HCT116 (cell line): ENCODE results near the gene UVSSA. TPM values are rescaled to one million over a fixed set of nuclear protein-coding genes. Genes with fewer than 3 reads are reported as not detected.

Experiments
- ATAC-seq: fragments of 200-7000 bp; cut with Tn5 transposase; 2 replicates; pipeline ENCODE4 v1.9.1; 2020; ENCODE audit warnings: mild to moderate bottlenecking, moderate library complexity
- BruUV-seq: library from RNA; stranded (reverse); fragments of 400-500 nt; replicated peaks from 2 replicates; lab custom pipeline; 2021; lab: Mats Ljungman, UMichigan
- CTCF ChIA-PET: fragments of 300-600 bp; sonication (Branson Sonifier 250); formaldehyde crosslinking; loops from one replicate; lab custom pipeline; 2021; ENCODE audit warnings: antibody characterized with exemption; lab: Charles Lee
- POLR2A ChIA-PET: fragments of 300-600, 350-600 bp; sonication (Branson Sonifier 250); formaldehyde crosslinking; loops from one replicate; lab custom pipeline; 2021; ENCODE audit warnings: antibody characterized with exemption; lab: Charles Lee
- RAD21 ChIA-PET, 2 experiments: fragments of 300-600 bp; sonication (Branson Sonifier 250); formaldehyde crosslinking; loops; one replicate each; lab custom pipeline; 2023; ENCODE audit warnings: low total read pairs in 2 of 2; ENCODE audit not compliant: uncharacterized antibody in 2 of 2, unreplicated experiment in 2 of 2, low non-redundant PET in 1 of 2; lab: Charles Lee
- DNase-seq: peaks from one replicate; pipeline ENCODE4 v3.0.0-alpha.2; 2010; ENCODE audit warnings: low read depth, low spot score
- H2AFZ ChIP-seq: fragments of 200-600 bp; shearing (Covaris generic), sonication (generic); 2 replicates; pipeline ENCODE4 v1.6.1; 2017; ENCODE audit warnings: low read depth, mixed run types, mixed read lengths, antibody characterized with exemption, low read length; ENCODE audit not compliant: poor library complexity, severe bottlenecking
- H3K27ac ChIP-seq: 2 replicates; pipeline ENCODE4 v1.5.1; 2012; ENCODE audit warnings: low read depth, low read length
- H3K27me3 ChIP-seq: fragments of 200-600 bp; sonication (generic); 2 replicates; pipeline ENCODE4 v1.6.1; 2016; ENCODE audit warnings: mixed run types, low read length, mixed read lengths; ENCODE audit not compliant: insufficient read depth
- H3K36me3 ChIP-seq, 2 experiments: fragments of 200-500 bp in 1 of 2; fragments of 200-600 bp in 1 of 2; sonication (Bioruptor generic) in 1 of 2; sonication (generic) in 1 of 2; 2 replicates each; pipeline versions ENCODE4 v1.5.1 to v1.6.1; 2014 to 2016; ENCODE audit warnings: low read length in 2 of 2, inconsistent platforms in 1 of 2, mixed read lengths in 1 of 2, mixed run types in 1 of 2; ENCODE audit not compliant: insufficient read depth in 2 of 2, control insufficient read depth in 1 of 2
- H3K4me1 ChIP-seq, 2 experiments: fragments of 200-600 bp in 1 of 2; sonication (generic) in 1 of 2; 2 replicates each; pipeline versions ENCODE4 v1.5.1 to v1.6.1; 2012 to 2017; ENCODE audit warnings: low read length in 2 of 2, inconsistent platforms in 1 of 2, mild to moderate bottlenecking in 1 of 2, mixed read lengths in 1 of 2, mixed run types in 1 of 2, moderate library complexity in 1 of 2; ENCODE audit not compliant: insufficient read depth in 2 of 2, control insufficient read depth in 1 of 2
- H3K4me2 ChIP-seq: fragments of 200-600 bp; sonication (generic); 2 replicates; pipeline ENCODE4 v1.6.1; 2017; ENCODE audit warnings: mixed run types, low read length, mixed read lengths
- H3K4me3 ChIP-seq, 2 experiments: fragments of 200-600 bp in 1 of 2; sonication (generic) in 1 of 2; replicated peaks in 1 of 2; 2 replicates each; pipeline ENCODE4 v1.5.1; 2011 to 2016; ENCODE audit warnings: low read length in 2 of 2, control low read depth in 1 of 2, low read depth in 1 of 2, mild to moderate bottlenecking in 1 of 2, mixed read lengths in 1 of 2, mixed run types in 1 of 2
- H3K79me2 ChIP-seq: fragments of 200-600 bp; sonication (generic); 2 replicates; pipeline ENCODE4 v1.6.1; 2017; ENCODE audit warnings: mild to moderate bottlenecking, mixed run types, low read length, moderate library complexity, mixed read lengths; ENCODE audit not compliant: insufficient read depth
- H3K9ac ChIP-seq: fragments of 200-600 bp; sonication (generic); 2 replicates; pipeline ENCODE4 v1.6.1; 2016; ENCODE audit warnings: low read length, mixed read lengths
- H3K9me2 ChIP-seq: fragments of 200-600 bp; sonication (generic), shearing (Covaris generic); 2 replicates; pipeline ENCODE4 v1.6.1; 2017; ENCODE audit warnings: mixed run types, mild to moderate bottlenecking, moderate library complexity; ENCODE audit not compliant: insufficient read depth
- H3K9me3 ChIP-seq, 2 experiments: fragments of 200-500 bp in 1 of 2; fragments of 200-600 bp in 1 of 2; sonication (Bioruptor generic) in 1 of 2; sonication (generic) in 1 of 2; 2 replicates each; pipeline ENCODE4 v1.6.1; 2014 to 2017; ENCODE audit warnings: low read length in 2 of 2, mixed read lengths in 2 of 2, inconsistent platforms in 1 of 2, low read depth in 1 of 2, mild to moderate bottlenecking in 1 of 2, mixed run types in 1 of 2, moderate library complexity in 1 of 2; ENCODE audit not compliant: control insufficient read depth in 1 of 2, insufficient read depth in 1 of 2
- H4K20me1 ChIP-seq: fragments of 200-600 bp; sonication (generic), shearing (Covaris generic); 2 replicates; pipeline ENCODE4 v1.6.1; 2017; ENCODE audit warnings: mixed run types, mild to moderate bottlenecking, moderate library complexity; ENCODE audit not compliant: insufficient read depth
- CBX3 ChIP-seq: IDR thresholded peaks from 2 replicates; pipeline ENCODE4 v1.6.1; 2012; ENCODE audit warnings: low read depth
- CEBPB ChIP-seq: IDR thresholded peaks from 2 replicates; pipeline ENCODE4 v1.6.1; 2012; ENCODE audit warnings: low read depth
- EGR1 ChIP-seq: IDR thresholded peaks from 2 replicates; pipeline ENCODE4 v1.6.1; 2012; ENCODE audit warnings: low read depth
- EZH2 ChIP-seq: fragments of 200-600 bp; sonication (generic); IDR thresholded peaks from 2 replicates; pipeline ENCODE4 v1.6.1; 2017; ENCODE audit warnings: antibody characterized with exemption, mixed run types
- EZH2phosphoT487 ChIP-seq: fragments of 200-600 bp; IDR thresholded peaks from 2 replicates; pipeline ENCODE4 v1.6.1; 2018; ENCODE audit warnings: antibody characterized with exemption, borderline replicate concordance
- FOSL1 ChIP-seq: IDR thresholded peaks from 2 replicates; pipeline ENCODE4 v1.6.1; 2012; ENCODE audit warnings: low read depth
- JUND ChIP-seq: IDR thresholded peaks from 2 replicates; pipeline ENCODE4 v1.6.1; 2012
- POLR2A ChIP-seq: IDR thresholded peaks from 2 replicates; pipeline ENCODE4 v1.7.0; 2011; ENCODE audit warnings: borderline replicate concordance; ENCODE audit not compliant: insufficient read depth, insufficient read length; ENCODE audit errors: extremely low read depth
- RAD21 ChIP-seq: IDR thresholded peaks from 2 replicates; pipeline ENCODE4 v1.6.1; 2012; ENCODE audit warnings: low read depth, mild to moderate bottlenecking
- SP1 ChIP-seq: IDR thresholded peaks from 2 replicates; pipeline ENCODE4 v1.6.1; 2012; ENCODE audit warnings: low read depth
- SRF ChIP-seq: IDR thresholded peaks from 2 replicates; pipeline ENCODE4 v1.6.1; 2012; ENCODE audit warnings: low read depth
- YY1 ChIP-seq: IDR thresholded peaks from 2 replicates; pipeline ENCODE4 v1.6.1; 2011; ENCODE audit warnings: low read length, low read depth, moderate library complexity, mild to moderate bottlenecking; ENCODE audit not compliant: insufficient replicate concordance; ENCODE audit errors: extremely low read depth
- ZNF274 ChIP-seq: fragments of 200-500 bp; sonication (Bioruptor generic); IDR thresholded peaks from 2 replicates; pipeline ENCODE4 v1.6.1; 2014; ENCODE audit warnings: mild to moderate bottlenecking, low read depth, low read length, inconsistent platforms
- intact Hi-C: fragments of 100-400 bp; cut with micrococcal nuclease; formaldehyde crosslinking; loops from 2 replicates; pipeline ENCODE4 v1.10.0; 2022
- total RNA-seq: library from RNA; stranded (reverse); gene quantifications from one replicate; pipeline ENCODE4 v1.2.1, GENCODE V29; 2021; ENCODE audit not compliant: unreplicated experiment
- TF ChIP-seq, protein P1 (sequence below), 3 experiments: fragments of 200-600 bp in 1 of 3; sonication (generic) in 1 of 3; IDR thresholded peaks in 2 of 3; conservative IDR thresholded peaks in 1 of 3; 2 replicates each; pipeline ENCODE4 v1.5.1; 2012 to 2017; ENCODE audit warnings: low read depth in 2 of 3, low read length in 2 of 3, antibody characterized with exemption in 1 of 3, borderline replicate concordance in 1 of 3, control low read depth in 1 of 3, mild to moderate bottlenecking in 1 of 3, mixed read lengths in 1 of 3, mixed run types in 1 of 3, moderate library complexity in 1 of 3; ENCODE audit not compliant: insufficient read depth in 1 of 3
- TF ChIP-seq, protein P2 (sequence below): IDR thresholded peaks from 2 replicates; pipeline ENCODE4 v1.6.1; 2012
- TF ChIP-seq, protein P3 (sequence below): IDR thresholded peaks from 2 replicates; pipeline ENCODE4 v1.6.1; 2012
- TF ChIP-seq, protein P4 (sequence below): IDR thresholded peaks from 2 replicates; pipeline ENCODE4 v1.6.1; 2012; ENCODE audit warnings: low read depth

The UVSSA gene
- total RNA-seq, 1 experiment from 2014 or later, result 30.5 TPM

DNA sequence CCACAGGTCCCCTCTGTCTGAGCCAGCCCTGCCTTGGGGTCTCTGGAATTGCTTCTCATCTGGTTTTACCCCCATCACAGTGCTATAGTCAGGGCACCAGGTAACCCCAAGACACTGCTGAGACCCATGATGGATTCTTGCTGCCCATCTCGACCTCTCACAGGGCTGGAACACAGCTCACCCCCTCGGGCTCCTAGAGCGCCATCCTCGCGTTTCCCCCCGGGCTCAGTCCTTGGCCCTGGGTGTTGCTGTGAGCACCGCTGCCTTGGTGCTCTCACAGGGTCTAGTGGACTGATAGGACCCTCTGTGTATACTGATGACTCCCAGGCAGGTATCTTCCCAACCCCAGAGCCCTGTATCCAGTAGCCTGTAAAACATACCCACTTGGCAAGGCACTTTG is 48.5 kb upstream of the UVSSA start:
- intact Hi-C loops, result no loop called here

More for the DNA sequence above, 48.5 kb upstream of the UVSSA start:
- no peaks in the 10 kb centered on the region for H3K9me2 ChIP-seq
- RAD21 ChIA-PET, result no interaction called here
- 0 out of 2 replicates have a peak, but pooled peaks cover 3% of the 10 kb centered on the region for H4K20me1 ChIP-seq
- CTCF ChIA-PET, result no interaction called here
- no peaks in the 10 kb centered on the region for H3K9me3 ChIP-seq
- H3K4me3 ChIP-seq, result no peak overlapping the region
- H2AFZ ChIP-seq, result no peak overlapping the region
- no TSS peak for BruUV-seq
- H3K4me1 ChIP-seq, result no peaks in the 10 kb centered on the region; a peak in 1 of 4 replicates
- TF ChIP-seq EGR1 (no peak), POLR2A (no peak), CEBPB (no peak), JUND (no peak), SRF (no peak), EZH2phosphoT487 (no peak), ZNF274 (no peak), RAD21 (no peak), CBX3 (no peak), EZH2 (no peak), FOSL1 (no peak), YY1 (no peak), SP1 (no peak)
- TF ChIP-seq, protein P1, sequence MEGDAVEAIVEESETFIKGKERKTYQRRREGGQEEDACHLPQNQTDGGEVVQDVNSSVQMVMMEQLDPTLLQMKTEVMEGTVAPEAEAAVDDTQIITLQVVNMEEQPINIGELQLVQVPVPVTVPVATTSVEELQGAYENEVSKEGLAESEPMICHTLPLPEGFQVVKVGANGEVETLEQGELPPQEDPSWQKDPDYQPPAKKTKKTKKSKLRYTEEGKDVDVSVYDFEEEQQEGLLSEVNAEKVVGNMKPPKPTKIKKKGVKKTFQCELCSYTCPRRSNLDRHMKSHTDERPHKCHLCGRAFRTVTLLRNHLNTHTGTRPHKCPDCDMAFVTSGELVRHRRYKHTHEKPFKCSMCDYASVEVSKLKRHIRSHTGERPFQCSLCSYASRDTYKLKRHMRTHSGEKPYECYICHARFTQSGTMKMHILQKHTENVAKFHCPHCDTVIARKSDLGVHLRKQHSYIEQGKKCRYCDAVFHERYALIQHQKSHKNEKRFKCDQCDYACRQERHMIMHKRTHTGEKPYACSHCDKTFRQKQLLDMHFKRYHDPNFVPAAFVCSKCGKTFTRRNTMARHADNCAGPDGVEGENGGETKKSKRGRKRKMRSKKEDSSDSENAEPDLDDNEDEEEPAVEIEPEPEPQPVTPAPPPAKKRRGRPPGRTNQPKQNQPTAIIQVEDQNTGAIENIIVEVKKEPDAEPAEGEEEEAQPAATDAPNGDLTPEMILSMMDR (IDR thresholded peaks at IDR 0.05 in 2 of 3, conservative IDR thresholded peaks at IDR 0.05 in 1 of 3; ENCODE audit: borderline replicate concordance in 1 of 3, insufficient read depth in 1 of 3, low read depth in 2 of 3, low read length in 2 of 3), result no peak
- TF ChIP-seq, protein P2, sequence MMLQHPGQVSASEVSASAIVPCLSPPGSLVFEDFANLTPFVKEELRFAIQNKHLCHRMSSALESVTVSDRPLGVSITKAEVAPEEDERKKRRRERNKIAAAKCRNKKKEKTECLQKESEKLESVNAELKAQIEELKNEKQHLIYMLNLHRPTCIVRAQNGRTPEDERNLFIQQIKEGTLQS, result no peak
- TF ChIP-seq, protein P3, sequence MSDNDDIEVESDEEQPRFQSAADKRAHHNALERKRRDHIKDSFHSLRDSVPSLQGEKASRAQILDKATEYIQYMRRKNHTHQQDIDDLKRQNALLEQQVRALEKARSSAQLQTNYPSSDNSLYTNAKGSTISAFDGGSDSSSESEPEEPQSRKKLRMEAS, result no peak
- TF ChIP-seq, protein P4, sequence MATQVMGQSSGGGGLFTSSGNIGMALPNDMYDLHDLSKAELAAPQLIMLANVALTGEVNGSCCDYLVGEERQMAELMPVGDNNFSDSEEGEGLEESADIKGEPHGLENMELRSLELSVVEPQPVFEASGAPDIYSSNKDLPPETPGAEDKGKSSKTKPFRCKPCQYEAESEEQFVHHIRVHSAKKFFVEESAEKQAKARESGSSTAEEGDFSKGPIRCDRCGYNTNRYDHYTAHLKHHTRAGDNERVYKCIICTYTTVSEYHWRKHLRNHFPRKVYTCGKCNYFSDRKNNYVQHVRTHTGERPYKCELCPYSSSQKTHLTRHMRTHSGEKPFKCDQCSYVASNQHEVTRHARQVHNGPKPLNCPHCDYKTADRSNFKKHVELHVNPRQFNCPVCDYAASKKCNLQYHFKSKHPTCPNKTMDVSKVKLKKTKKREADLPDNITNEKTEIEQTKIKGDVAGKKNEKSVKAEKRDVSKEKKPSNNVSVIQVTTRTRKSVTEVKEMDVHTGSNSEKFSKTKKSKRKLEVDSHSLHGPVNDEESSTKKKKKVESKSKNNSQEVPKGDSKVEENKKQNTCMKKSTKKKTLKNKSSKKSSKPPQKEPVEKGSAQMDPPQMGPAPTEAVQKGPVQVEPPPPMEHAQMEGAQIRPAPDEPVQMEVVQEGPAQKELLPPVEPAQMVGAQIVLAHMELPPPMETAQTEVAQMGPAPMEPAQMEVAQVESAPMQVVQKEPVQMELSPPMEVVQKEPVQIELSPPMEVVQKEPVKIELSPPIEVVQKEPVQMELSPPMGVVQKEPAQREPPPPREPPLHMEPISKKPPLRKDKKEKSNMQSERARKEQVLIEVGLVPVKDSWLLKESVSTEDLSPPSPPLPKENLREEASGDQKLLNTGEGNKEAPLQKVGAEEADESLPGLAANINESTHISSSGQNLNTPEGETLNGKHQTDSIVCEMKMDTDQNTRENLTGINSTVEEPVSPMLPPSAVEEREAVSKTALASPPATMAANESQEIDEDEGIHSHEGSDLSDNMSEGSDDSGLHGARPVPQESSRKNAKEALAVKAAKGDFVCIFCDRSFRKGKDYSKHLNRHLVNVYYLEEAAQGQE, result no peak
- peaks cover 5 to 17% of the 10 kb centered on the region in 2 experiments; a peak in 3 of 4 replicates for H3K36me3 ChIP-seq
- POLR2A ChIA-PET, result no interaction called here
- no peak for ATAC-seq
- no peak overlapping the region for H3K9ac ChIP-seq
- H3K79me2 ChIP-seq, result peaks cover 94% of the 10 kb centered on the region
- no peak overlapping the region for H3K4me2 ChIP-seq
- no peak overlapping the region for H3K27ac ChIP-seq
- no peaks in the 10 kb centered on the region for H3K27me3 ChIP-seq
- DNase-seq, result no peak
